HG03354 (cell line): ENCODE measurements around the gene GPRC5C.

Source experiments
- ATAC-seq: cut with Tn5 transposase; IDR thresholded peaks from one replicate; pipeline ENCODE4 v1.9.1; 2021; ENCODE audit warnings: mild to moderate bottlenecking; ENCODE audit not compliant: unreplicated experiment, poor library complexity, severe bottlenecking

GPRC5C gene

DNA sequence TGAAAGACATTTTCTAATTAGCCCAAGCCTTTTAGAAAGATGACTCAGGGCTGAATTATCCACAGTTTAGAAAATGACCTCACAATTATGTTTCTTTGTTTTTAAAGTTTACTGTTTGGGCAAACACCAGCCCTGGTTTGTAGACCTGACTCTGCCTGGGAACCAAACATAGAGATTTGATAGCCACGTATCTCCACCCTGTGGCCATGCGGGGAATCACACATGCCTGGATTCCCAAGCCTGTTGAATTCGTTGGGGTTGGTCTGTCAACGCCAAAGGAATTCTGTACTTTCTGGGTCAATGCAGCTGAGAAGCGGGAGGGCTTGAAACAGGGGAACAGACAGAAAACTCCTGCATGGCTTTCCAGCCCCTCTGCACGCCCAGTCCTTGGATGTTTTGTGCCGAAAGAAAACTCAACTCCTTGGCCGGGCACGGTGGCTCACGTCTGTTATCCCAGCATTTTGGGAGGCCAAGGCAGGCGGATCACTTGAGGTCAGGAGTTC is 61.5 kb downstream of the GPRC5C start:
- peak; percentile 57 for ATAC-seq
